Thyroid gland (tissue), 4 donors: ENCODE measurements around the gene CCDC60.

Source experiments
- POLR2A ChIP-seq, 2 donors: fragments of 450-650 bp; IDR thresholded peaks; one replicate each; pipeline ENCODE4 v1.6.1; 2017; ENCODE audit warnings: antibody characterized with exemption in 2 of 2, mild to moderate bottlenecking in 2 of 2, moderate library complexity in 1 of 2
- TF ChIP-seq, protein P1 (sequence below), 6 experiments: fragments of 200-600 bp in 3 of 6; fragments of 450-650 bp in 3 of 6; sonication (generic) in 3 of 6; IDR thresholded peaks; one replicate each; pipeline ENCODE4 v1.5.1; 2016 to 2019; ENCODE audit warnings: antibody characterized with exemption in 6 of 6, mild to moderate bottlenecking in 2 of 6, inconsistent platforms in 1 of 6, moderate library complexity in 1 of 6

- TF ChIP-seq, protein P1, sequence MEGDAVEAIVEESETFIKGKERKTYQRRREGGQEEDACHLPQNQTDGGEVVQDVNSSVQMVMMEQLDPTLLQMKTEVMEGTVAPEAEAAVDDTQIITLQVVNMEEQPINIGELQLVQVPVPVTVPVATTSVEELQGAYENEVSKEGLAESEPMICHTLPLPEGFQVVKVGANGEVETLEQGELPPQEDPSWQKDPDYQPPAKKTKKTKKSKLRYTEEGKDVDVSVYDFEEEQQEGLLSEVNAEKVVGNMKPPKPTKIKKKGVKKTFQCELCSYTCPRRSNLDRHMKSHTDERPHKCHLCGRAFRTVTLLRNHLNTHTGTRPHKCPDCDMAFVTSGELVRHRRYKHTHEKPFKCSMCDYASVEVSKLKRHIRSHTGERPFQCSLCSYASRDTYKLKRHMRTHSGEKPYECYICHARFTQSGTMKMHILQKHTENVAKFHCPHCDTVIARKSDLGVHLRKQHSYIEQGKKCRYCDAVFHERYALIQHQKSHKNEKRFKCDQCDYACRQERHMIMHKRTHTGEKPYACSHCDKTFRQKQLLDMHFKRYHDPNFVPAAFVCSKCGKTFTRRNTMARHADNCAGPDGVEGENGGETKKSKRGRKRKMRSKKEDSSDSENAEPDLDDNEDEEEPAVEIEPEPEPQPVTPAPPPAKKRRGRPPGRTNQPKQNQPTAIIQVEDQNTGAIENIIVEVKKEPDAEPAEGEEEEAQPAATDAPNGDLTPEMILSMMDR (IDR thresholded peaks at IDR 0.05): no peak
- TF ChIP-seq POLR2A (IDR thresholded peaks at IDR 0.05): no peak
These were observed 31.5 kb downstream of the CCDC60 start for GRCh38 chr12:119366007-119366406.
